Small intestine (tissue), 7 donors: ENCODE data around the gene CRACDL. TPM values are rescaled to one million over a fixed set of nuclear protein-coding genes. Genes with fewer than 3 reads are reported as not detected.

Experiments used
- DNase-seq, 2 donors: peaks; one replicate each; pipeline versions ENCODE4 v3.0.0 to v3.0.0-alpha.2; 2013
- FAIRE-seq: peaks from 2 replicates; lab custom pipeline; 2012; peaks lifted over from hg19 to GRCh38; lab: Jason Lieb, UNC
- H3K27ac ChIP-seq, 3 donors: one replicate each; pipeline ENCODE4 v1.5.1; 2013; ENCODE audit warnings: low read length in 2 of 3, mild to moderate bottlenecking in 2 of 3, control low read depth in 1 of 3, inconsistent platforms in 1 of 3, low read depth in 1 of 3, moderate library complexity in 1 of 3
- H3K27me3 ChIP-seq, 3 donors: one replicate each; pipeline ENCODE4 v1.6.1; 2013; ENCODE audit warnings: low read length in 3 of 3, inconsistent platforms in 1 of 3; ENCODE audit not compliant: control insufficient read depth in 3 of 3, insufficient read depth in 3 of 3
- H3K36me3 ChIP-seq, 3 donors: one replicate each; pipeline ENCODE4 v1.6.1; 2013; ENCODE audit warnings: low read length in 3 of 3, inconsistent platforms in 1 of 3, low read depth in 1 of 3, mild to moderate bottlenecking in 1 of 3, moderate library complexity in 1 of 3; ENCODE audit not compliant: control insufficient read depth in 3 of 3, insufficient read depth in 2 of 3
- H3K4me1 ChIP-seq, 3 donors: one replicate each; pipeline ENCODE4 v1.6.1; 2013; ENCODE audit warnings: low read length in 2 of 3, inconsistent platforms in 1 of 3, low read depth in 1 of 3, mild to moderate bottlenecking in 1 of 3, moderate library complexity in 1 of 3; ENCODE audit not compliant: control insufficient read depth in 3 of 3, insufficient read depth in 2 of 3
- H3K4me3 ChIP-seq, 3 donors: one replicate each; pipeline ENCODE4 v1.5.1; 2013; ENCODE audit warnings: low read length in 3 of 3, control low read depth in 1 of 3, inconsistent platforms in 1 of 3, low read depth in 1 of 3, mild to moderate bottlenecking in 1 of 3, moderate library complexity in 1 of 3
- H3K9me3 ChIP-seq, 2 donors: one replicate each; pipeline ENCODE4 v1.6.1; 2013; ENCODE audit warnings: low read depth in 1 of 2, low read length in 1 of 2; ENCODE audit not compliant: control insufficient read depth in 2 of 2, insufficient read depth in 1 of 2
- WGBS, 3 donors: extraction: QIAGEN DNeasy Blood & Tissue Kit; methylation state at CpG; one replicate each; pipeline ENCODE4 v1.1.7; 2013; 5-methylcytosine and 5-hydroxymethylcytosine counted together
- polyA plus RNA-seq, 4 donors: library from polyadenylated mRNA; stranded (reverse) in 3 of 4; unstranded in 1 of 4; fragments of 200-250 nt in 3 of 4; fragments of 120-200 nt in 1 of 4; gene quantifications; one replicate each; pipeline versions ENCODE4 v1.2.1 to v1.2.3, GENCODE V29; 2013
- donor health status: healthy with polysubstance abuse.
- donor health status: control.
- donor health status: control.
- donor health status: Bipolar disorder and iron deficiency.
- donor health status: healthy.

The CRACDL gene
- polyA plus RNA-seq, 4 donors = 3.0 to 10.3 (median 7.3) TPM

DNA sequence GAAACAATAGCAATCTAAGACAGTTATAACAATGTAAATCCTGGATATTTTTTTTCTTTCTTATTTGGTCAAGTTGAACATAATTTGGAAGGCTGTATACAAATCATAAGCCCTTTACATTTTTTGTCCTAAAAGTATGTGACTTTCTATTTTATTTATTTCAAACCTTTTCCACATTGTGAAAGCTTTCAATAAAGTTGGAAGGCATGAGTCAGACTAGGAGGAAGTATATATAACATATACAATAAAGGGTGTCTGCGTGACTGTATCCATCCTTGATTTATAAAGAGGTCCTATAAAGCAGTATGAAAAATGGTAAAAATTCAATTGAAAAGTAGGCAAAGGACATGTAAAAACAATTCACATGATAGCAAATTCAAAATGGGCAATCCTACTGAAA, 44.4 kb downstream of the CRACDL start:
- 67 to 93% (median 88%) methylated on average over 1 of the region's 1 CpG for WGBS, 3 donors
- no peaks in the 10 kb centered on the region for H3K27me3 ChIP-seq
- FAIRE-seq (no peak), DNase-seq (no peak)
- no peak overlapping the region for H3K27ac ChIP-seq
- no peak overlapping the region for H3K4me3 ChIP-seq
- H3K4me1 ChIP-seq = no peaks in the 10 kb centered on the region
- no peaks in the 10 kb centered on the region for H3K36me3 ChIP-seq
- peaks cover 0 to 7% of the 10 kb centered on the region in 2 donors for H3K9me3 ChIP-seq

DNA sequence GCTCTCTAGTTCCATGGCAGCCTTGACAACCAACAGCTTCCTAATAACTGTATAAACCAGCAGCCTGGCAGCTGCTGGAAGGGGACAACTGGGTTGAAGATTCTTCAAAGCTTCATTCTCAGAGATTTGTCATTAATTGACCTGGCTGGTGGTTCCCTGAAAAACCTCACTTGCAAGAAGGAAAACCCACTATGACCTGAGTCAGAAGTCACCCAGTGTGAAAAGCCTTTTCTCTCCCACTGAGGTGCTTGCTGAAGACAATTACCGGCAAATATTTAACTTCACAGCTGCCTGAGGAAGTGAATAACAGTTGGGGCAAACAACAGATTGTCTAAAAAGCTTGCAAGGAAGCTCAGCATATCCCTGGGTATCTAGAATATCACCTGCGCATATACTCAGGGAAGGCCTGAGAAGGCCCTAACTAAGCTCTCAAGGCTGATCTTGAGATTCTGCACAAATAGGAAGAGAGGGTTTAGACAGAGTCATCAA, 49.9 kb downstream of the CRACDL start:
- FAIRE-seq (no peak), DNase-seq (no peak)
- H3K36me3 ChIP-seq = no peaks in the 10 kb centered on the region
- no peak overlapping the region for H3K4me3 ChIP-seq
- 97 to 100% (median 98%) methylated on average over 2 of the region's 2 CpGs for WGBS, 3 donors
- peaks cover 0 to 14% of the 10 kb centered on the region in 2 donors for H3K9me3 ChIP-seq
- no peaks in the 10 kb centered on the region for H3K4me1 ChIP-seq
- H3K27me3 ChIP-seq = peaks cover 0 to 5% (median 0%) of the 10 kb centered on the region in 3 donors
- no peak overlapping the region for H3K27ac ChIP-seq

DNA sequence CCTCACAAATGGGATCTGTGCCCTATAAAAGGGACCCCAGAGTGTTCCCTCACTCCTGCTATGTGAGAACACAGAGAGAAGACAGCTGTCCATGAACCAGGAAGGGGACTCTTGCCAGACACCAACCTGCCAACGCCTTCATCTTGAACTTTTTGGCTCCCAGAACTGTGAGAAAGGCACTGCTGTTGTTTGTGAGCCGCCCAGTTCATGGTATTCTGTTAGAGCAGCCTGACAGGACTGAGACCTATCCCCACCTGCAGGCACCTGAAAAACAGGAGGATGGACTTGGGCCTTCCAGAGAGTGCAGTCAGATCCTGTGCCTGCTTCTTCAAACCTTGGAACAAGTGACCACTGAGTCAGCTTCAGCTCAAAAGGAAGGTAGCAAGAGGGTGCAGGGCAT, 51.4 kb downstream of the CRACDL start:
- peaks cover 0 to 5% (median 0%) of the 10 kb centered on the region in 3 donors for H3K27me3 ChIP-seq
- peaks cover 0 to 14% of the 10 kb centered on the region in 2 donors for H3K9me3 ChIP-seq
- H3K36me3 ChIP-seq = no peaks in the 10 kb centered on the region
- no peaks in the 10 kb centered on the region for H3K4me1 ChIP-seq
- no peak for DNase-seq
- 72 to 91% (median 75%) methylated on average over 2 of the region's 2 CpGs for WGBS, 3 donors
- no peak overlapping the region for H3K27ac ChIP-seq
- no peak for FAIRE-seq
- no peak overlapping the region for H3K4me3 ChIP-seq

DNA sequence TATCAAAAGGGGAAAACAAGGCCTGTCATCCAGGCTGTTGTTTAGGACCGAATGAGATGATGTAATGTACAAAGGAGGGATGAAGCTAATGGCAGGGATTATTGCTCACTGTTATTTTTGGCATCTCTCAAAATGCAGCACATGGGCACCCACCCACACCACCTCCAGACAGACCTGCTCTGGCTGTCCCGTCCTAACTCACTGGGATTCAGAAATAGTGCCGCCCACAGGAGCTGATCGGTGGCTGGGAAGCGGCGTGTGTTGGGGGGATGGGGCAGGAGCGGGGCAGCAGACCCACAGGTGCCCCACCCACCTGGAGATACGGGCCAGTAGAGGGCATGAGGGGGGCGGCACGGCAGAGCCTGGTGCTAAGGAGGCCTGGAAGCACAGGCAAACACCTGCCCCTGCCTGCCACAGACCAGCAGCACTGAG, 52.2 kb downstream of the CRACDL start:
- no peak for FAIRE-seq
- no peak for DNase-seq

DNA sequence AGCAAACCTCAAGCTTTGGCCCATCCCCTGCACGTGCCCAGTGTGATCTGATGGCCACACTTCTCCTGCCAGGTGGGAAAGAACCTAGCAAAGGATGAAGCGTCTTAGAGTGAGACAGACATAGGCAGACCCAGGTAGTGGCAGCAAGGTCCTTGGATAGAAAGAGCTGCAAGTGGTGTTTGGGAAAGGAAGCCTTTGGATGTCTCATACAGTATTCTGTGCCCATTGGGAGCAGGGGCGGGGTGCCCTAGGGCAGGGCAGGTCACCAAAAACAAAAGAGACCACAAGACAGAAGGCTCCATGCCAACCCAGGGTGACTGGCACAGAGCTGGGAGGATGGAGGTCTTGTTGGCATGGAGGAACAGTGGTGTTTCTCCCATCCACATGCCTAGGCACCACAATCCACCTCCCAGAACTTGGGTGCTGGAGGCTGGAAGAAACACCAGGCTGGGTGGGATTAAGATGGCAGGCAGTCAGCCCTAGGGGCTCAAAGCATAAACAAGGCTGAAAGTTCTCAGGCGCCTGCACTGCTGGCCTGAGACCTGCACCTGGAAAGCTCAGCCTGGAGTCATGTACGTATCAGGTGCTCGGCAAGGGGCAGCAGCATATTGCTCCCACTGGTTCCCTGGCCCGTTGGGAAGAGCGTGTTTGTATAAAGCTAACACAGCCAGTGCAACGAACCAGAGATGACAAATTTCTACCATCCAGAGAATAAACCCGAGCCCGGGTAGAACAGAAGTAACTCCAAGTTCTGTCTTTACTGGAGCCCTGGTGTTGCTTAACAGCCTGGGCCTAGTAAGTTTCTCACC, 52.9 kb downstream of the CRACDL start:
- no peak for DNase-seq
- Histone ChIP-seq H3K9me3 (peaks cover 0 to 14% of the 10 kb centered on the region in 2 donors), H3K36me3 (no peaks in the 10 kb centered on the region), H3K27ac (no peak overlapping the region), H3K27me3 (peaks cover 0 to 5% (median 0%) of the 10 kb centered on the region in 3 donors), H3K4me1 (no peaks in the 10 kb centered on the region), H3K4me3 (no peak overlapping the region)
- 86 to 90% (median 86%) methylated on average over 11 of the region's 11 CpGs for WGBS, 3 donors
- FAIRE-seq = no peak

More for the DNA sequence above, 52.2 kb downstream of the CRACDL start:
- H3K4me3 ChIP-seq = no peak overlapping the region
- H3K9me3 ChIP-seq = peaks cover 0 to 14% of the 10 kb centered on the region in 2 donors
- peaks cover 0 to 5% (median 0%) of the 10 kb centered on the region in 3 donors for H3K27me3 ChIP-seq
- H3K4me1 ChIP-seq = no peaks in the 10 kb centered on the region
- no peaks in the 10 kb centered on the region for H3K36me3 ChIP-seq
- H3K27ac ChIP-seq = no peak overlapping the region
- 75 to 77% (median 75%) methylated on average over 10 of the region's 10 CpGs for WGBS, 3 donors

DNA sequence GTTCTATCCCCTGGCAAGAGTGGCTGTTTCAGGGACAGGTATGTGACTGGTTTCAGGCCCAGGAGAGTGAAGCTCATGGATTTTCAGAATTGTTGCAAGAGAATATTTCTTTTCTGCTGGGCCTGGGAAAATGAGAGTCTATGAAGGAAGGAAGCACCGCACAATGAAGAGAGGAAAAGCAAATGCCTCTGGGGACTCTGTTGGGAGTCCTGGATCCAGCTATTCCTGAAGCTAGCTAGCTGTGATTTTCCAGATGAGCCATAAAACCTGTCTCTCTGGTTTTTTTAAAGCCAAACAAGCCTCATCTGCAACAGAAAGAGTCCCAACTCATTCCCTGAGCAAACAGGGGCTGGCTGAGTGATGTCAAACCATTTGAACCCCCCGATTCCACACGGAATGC, 53.7 kb downstream of the CRACDL start:
- Histone ChIP-seq H3K4me3 (no peak overlapping the region), H3K27me3 (peaks cover 0 to 5% (median 0%) of the 10 kb centered on the region in 3 donors), H3K27ac (no peak overlapping the region), H3K4me1 (no peaks in the 10 kb centered on the region), H3K9me3 (peaks cover 0 to 12% of the 10 kb centered on the region in 2 donors), H3K36me3 (no peaks in the 10 kb centered on the region)
- FAIRE-seq = no peak
- WGBS, 3 donors = 91 to 96% (median 96%) methylated on average over 3 of the region's 3 CpGs
- DNase-seq = no peak

DNA sequence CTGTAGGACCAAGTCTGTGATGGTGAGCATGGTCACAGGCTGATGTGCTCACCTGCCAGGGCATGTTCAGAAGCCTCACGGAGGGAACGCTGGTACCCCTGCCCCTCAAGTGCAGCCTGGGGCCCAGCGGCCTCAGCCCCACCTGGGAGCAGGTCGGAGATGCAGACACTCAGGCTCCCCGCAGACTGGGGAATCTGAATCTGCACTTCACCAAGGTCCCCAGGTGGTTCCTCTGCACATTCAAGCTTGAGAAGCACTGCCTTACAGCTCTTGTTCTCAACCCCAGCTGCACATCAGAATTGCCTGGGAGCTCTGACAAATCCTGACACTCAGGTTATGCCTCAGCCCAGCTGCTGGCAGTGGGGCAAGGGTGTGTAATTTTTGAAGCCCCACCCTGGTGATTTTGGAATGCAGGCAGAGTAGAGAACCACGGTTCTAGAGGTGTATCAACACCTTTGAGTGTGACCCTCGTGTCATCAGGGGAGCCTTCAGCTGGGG, 54.8 kb downstream of the CRACDL start:
- 75 to 87% (median 86%) methylated on average over 7 of the region's 7 CpGs for WGBS, 3 donors
- Histone ChIP-seq H3K27me3 (peaks cover 0 to 4% (median 0%) of the 10 kb centered on the region in 3 donors), H3K27ac (no peak overlapping the region), H3K36me3 (no peaks in the 10 kb centered on the region), H3K4me1 (no peaks in the 10 kb centered on the region), H3K4me3 (no peak overlapping the region), H3K9me3 (peaks cover 0 to 4% of the 10 kb centered on the region in 2 donors)
- no peak for FAIRE-seq
- DNase-seq = no peak

DNA sequence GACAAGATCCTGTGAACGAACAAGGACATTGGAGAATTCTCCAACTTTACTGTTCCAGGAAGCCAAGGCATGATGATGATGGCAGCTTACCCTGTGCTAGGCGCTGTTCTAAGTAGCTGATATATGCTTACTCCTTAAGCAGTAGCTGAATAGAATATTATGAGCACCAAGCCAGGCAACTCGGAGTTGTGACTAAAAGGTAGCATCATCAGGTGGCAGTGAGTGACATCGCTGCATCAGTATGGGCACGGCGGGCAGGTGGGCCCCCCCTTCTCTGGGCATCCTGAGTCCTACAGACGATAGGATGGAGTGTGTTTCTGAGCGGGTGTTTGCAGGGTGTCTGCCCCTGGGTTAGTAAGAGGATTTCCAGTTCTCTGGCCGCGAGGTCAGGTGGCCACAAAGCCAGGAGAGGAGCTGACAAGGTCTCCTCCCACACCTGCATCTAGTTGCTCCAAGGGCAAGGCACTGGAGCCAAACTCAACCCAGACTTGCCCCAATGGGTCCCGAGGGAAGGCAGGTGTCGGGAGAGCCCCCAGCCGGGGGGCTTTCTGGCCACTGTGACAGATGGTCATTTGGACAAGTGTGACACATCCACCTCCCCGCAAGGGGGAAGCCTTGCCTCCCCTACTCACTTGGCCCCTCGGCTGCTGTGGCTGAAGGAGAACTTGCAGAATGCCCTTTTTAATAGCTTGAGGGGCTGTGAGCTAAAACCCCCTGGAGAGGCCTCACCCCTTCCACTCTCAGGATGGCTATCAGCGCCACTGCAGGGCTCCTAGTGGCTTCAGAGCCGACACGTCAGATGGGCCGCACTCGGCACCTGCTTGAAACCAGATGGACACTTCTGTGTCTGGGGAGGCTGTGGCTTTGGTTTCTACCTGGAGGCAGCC, 55.5 kb downstream of the CRACDL start:
- 86 to 93% (median 91%) methylated on average over 20 of the region's 20 CpGs for WGBS, 3 donors
- FAIRE-seq (no peak), DNase-seq (no peak)
- Histone ChIP-seq H3K36me3 (no peaks in the 10 kb centered on the region), H3K4me1 (no peaks in the 10 kb centered on the region), H3K9me3 (no peaks in the 10 kb centered on the region), H3K27ac (no peak overlapping the region), H3K4me3 (no peak overlapping the region), H3K27me3 (no peaks in the 10 kb centered on the region)
